GM10847 (cell line): ENCODE data around the gene SPOCK2.

Experiments
- POLR2A ChIP-seq: IDR thresholded peaks from 2 replicates; pipeline ENCODE4 v1.6.1; 2011; ENCODE audit not compliant: insufficient read length; ENCODE audit errors: extremely low read depth

The SPOCK2 gene

GRCh38 chr10:72087969-72088888 is at the start of gene SPOCK2:
Gene SPOCK2, minus strand, starts transcription at chr10:72088551. Its CDS starts 223 bp downstream, at chr10:72088328.
- TF ChIP-seq POLR2A: no peak

GRCh38 chr10:72137583-72137982 is 49.2 kb upstream of the SPOCK2 start:
- TF ChIP-seq POLR2A: no peak

- TF ChIP-seq POLR2A: no peak
Observed at GRCh38 chr10:72134785-72135767, 46.7 kb upstream of the SPOCK2 start.

- TF ChIP-seq POLR2A: no peak
Observed at GRCh38 chr10:72133517-72133916, 45.2 kb upstream of the SPOCK2 start.

- TF ChIP-seq POLR2A: no peak
Observed at GRCh38 chr10:72132854-72133253, 44.5 kb upstream of the SPOCK2 start.

- TF ChIP-seq POLR2A: no peak
Observed at GRCh38 chr10:72127571-72127970, 39.2 kb upstream of the SPOCK2 start.

GRCh38 chr10:72126872-72127232 is 38.5 kb upstream of the SPOCK2 start:
- no peak for TF ChIP-seq POLR2A

- no peak for TF ChIP-seq POLR2A
Observed at GRCh38 chr10:72126184-72126871, 38.0 kb upstream of the SPOCK2 start.

- no peak for TF ChIP-seq POLR2A
Observed at GRCh38 chr10:72124989-72125388, 36.6 kb upstream of the SPOCK2 start.

- no peak for TF ChIP-seq POLR2A
Observed at GRCh38 chr10:72124381-72124780, 36.0 kb upstream of the SPOCK2 start.

- TF ChIP-seq POLR2A: no peak
Observed at GRCh38 chr10:72123616-72124015, 35.3 kb upstream of the SPOCK2 start.

- TF ChIP-seq POLR2A: no peak
Observed at GRCh38 chr10:72122221-72122620, 33.9 kb upstream of the SPOCK2 start.

GRCh38 chr10:72121389-72121788 is 33.0 kb upstream of the SPOCK2 start:
- no peak for TF ChIP-seq POLR2A

- TF ChIP-seq POLR2A: no peak
Observed at GRCh38 chr10:72116372-72116771, 28.0 kb upstream of the SPOCK2 start.
